ENCODE measurements around the gene RBPJ.
A peak's percentile ranks its signal among the peaks of the same experiment; 100 is the strongest.

Gene RBPJ

GRCh38 chr4:26412381-26413372 is 91.9 kb downstream of the RBPJ start:
- no peaks in the 10 kb centered on the region for H3K27me3 ChIP-seq
- no peaks in the 10 kb centered on the region for H3K9me3 ChIP-seq
- H3K4me3 ChIP-seq = no peak overlapping the region
- peak overlapping the region in 1 of 2 donors; percentile 18 for H3K27ac ChIP-seq
- intact Hi-C loops (cut with DNase I; ENCODE audit: low total_unique reads) = loop anchor here (5.0 kb wide), 2 partner anchors 80 to 385 kb away; no protein-coding TSS in a partner anchor
- DNase-seq = no peak
- TF ChIP-seq CTCF (IDR thresholded peaks at IDR 0.05) = no peak
- peaks cover 0 to 13% (median 11%) of the 10 kb centered on the region in 3 donors for H3K36me3 ChIP-seq
- peaks cover 0 to 14% (median 10%) of the 10 kb centered on the region in 4 donors for H3K4me1 ChIP-seq

GRCh38 chr4:26413582-26413981 is 92.8 kb downstream of the RBPJ start:
- H3K27ac ChIP-seq = no peak overlapping the region
- no peak for DNase-seq
- H3K36me3 ChIP-seq = peaks cover 0 to 13% (median 11%) of the 10 kb centered on the region in 3 donors
- no peak overlapping the region for H3K4me3 ChIP-seq
- H3K27me3 ChIP-seq = no peaks in the 10 kb centered on the region
- no peak for TF ChIP-seq CTCF (IDR thresholded peaks at IDR 0.05)
- no peaks in the 10 kb centered on the region for H3K9me3 ChIP-seq
- intact Hi-C loops (cut with DNase I; ENCODE audit: low total_unique reads) = loop anchor here (5.0 kb wide), 2 partner anchors 81 to 386 kb away; no protein-coding TSS in a partner anchor
- H3K4me1 ChIP-seq = peaks cover 0 to 14% (median 10%) of the 10 kb centered on the region in 4 donors

GRCh38 chr4:26418107-26418506 is 97.3 kb downstream of the RBPJ start:
- no peak for DNase-seq
- no peaks in the 10 kb centered on the region for H3K9me3 ChIP-seq
- H3K36me3 ChIP-seq = peaks cover 6 to 13% (median 11%) of the 10 kb centered on the region in 3 donors
- no peak for TF ChIP-seq CTCF (IDR thresholded peaks at IDR 0.05)
- H3K4me3 ChIP-seq = no peak overlapping the region
- H3K27ac ChIP-seq = no peak overlapping the region
- H3K27me3 ChIP-seq = no peaks in the 10 kb centered on the region
- intact Hi-C loops (cut with DNase I; ENCODE audit: low total_unique reads) = no loop called here
- H3K4me1 ChIP-seq = peaks cover 0 to 17% (median 7%) of the 10 kb centered on the region in 4 donors

- no peak overlapping the region for H3K4me3 ChIP-seq
- no peak for TF ChIP-seq CTCF (IDR thresholded peaks at IDR 0.05)
- H3K36me3 ChIP-seq = peaks cover 6 to 13% (median 11%) of the 10 kb centered on the region in 3 donors
- no peak for DNase-seq
- H3K9me3 ChIP-seq = no peaks in the 10 kb centered on the region
- no peak overlapping the region for H3K27ac ChIP-seq
- intact Hi-C loops (cut with DNase I; ENCODE audit: low total_unique reads) = no loop called here
- H3K27me3 ChIP-seq = no peaks in the 10 kb centered on the region
- peaks cover 0 to 15% (median 5%) of the 10 kb centered on the region in 4 donors for H3K4me1 ChIP-seq
Observed at GRCh38 chr4:26418850-26419249, 98.0 kb downstream of the RBPJ start.

- H3K9me3 ChIP-seq = no peaks in the 10 kb centered on the region
- no peak overlapping the region for H3K4me3 ChIP-seq
- TF ChIP-seq CTCF (IDR thresholded peaks at IDR 0.05) = no peak
- peaks cover 14 to 23% (median 15%) of the 10 kb centered on the region in 3 donors for H3K36me3 ChIP-seq
- no peak for DNase-seq
- H3K4me1 ChIP-seq = peaks cover 0 to 15% (median 5%) of the 10 kb centered on the region in 4 donors
- H3K27ac ChIP-seq = no peak overlapping the region
- intact Hi-C loops (cut with DNase I; ENCODE audit: low total_unique reads) = no loop called here
- no peaks in the 10 kb centered on the region for H3K27me3 ChIP-seq
Observed at GRCh38 chr4:26420438-26420837, 99.6 kb downstream of the RBPJ start.

All from tibial artery (tissue), 4 donors.